ENCODE measurements around the gene DMD.
"Not testable (repeated sequence)": the region's sequence is repeated elsewhere in the genome, so short reads cannot be mapped to it uniquely, and the experiment has no call there.

Gene DMD

GRCh38 chrX:31661280-31661810, 1550.0 kb downstream of the DMD start:
- DNase-seq: no peak

- DNase-seq: peak in 1 of 2 donors; percentile 11
Measured at GRCh38 chrX:31658360-31658759, 1553.0 kb downstream of the DMD start.

DNA sequence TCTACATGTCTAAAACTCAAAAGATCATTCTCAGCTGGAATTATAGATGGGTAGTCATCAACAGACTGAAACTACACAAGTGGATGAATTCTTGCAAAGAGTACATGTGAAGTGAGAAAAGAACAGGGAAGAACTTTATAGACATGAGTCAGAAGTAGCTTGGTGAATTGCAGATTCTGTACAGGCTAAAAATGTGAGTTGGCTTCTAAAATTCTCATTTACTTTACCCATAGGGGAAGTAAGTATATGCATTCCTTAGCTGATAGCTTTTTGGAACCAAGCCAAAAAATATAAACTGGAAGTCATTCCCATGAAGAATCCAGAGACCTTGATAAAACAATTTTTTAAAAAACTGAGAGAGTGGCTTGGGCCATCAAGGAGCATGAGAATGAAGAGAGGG, 1555.3 kb downstream of the DMD start:
- DNase-seq: no peak

DNA sequence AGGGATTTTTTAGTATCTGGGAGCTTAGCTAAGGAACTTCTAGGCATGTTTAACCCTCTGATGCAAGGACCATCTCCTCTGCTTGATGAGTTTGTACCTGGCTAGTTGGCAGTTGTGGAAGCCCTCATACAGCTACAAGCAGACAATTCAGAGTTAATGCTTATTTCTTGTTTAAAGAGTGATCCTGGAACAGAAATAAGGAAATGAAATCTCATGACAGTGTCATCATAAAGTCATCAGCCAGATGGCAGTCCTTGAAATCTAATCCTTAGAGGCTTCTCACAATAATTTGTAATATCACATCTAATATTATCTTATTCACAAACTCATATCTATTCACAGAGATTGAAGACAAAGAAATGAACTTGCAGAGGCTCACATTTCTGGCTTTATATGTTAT, 1557.9 kb downstream of the DMD start:
- DNase-seq: peak in 1 of 2 donors; percentile 2

GRCh38 chrX:31652650-31653049, 1558.7 kb downstream of the DMD start:
- no peak for DNase-seq

- DNase-seq: no peak
Measured at GRCh38 chrX:31649201-31649600, 1562.1 kb downstream of the DMD start.

- DNase-seq: no peak
Measured at GRCh38 chrX:31633349-31633748, 1578.0 kb downstream of the DMD start.

DNA sequence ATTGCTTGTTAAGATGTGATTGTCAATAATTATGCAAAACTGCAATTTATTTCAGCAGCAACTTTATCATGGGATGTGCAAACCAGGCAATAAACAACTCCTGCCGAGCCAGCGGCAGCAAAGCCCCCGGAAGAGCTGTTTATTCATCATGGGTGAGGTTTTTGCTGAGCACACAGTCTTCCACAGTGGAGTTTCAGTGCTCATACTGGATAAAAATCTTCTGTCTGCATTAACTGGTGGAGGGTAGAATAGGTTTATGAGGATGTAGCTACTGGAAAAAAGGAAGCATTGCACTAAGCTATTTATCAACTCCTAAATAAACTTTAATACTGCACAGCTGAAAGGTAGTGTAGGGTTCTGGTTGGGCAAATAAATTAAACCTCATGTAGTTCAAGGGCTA, 1582.2 kb downstream of the DMD start:
- DNase-seq: no peak

DNA sequence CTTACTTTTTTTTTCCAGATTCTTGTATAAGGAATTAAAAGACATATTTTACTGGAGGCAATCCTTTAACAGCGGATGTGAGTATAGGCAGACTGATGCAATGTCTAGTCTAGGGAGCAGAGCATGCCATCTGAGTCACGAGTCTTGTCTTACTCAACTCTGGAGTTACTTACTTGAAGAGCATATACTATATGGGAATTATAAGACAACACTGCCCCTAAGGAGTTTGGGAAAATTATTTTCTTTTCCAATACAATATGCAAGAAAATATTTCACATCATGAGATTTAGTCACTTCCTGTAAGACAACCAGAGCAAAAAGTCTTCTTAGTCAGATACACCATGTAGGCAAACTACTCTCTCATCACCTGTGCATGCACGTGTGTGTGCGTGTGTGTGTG, 1602.2 kb downstream of the DMD start:
- DNase-seq: no peak

DNA sequence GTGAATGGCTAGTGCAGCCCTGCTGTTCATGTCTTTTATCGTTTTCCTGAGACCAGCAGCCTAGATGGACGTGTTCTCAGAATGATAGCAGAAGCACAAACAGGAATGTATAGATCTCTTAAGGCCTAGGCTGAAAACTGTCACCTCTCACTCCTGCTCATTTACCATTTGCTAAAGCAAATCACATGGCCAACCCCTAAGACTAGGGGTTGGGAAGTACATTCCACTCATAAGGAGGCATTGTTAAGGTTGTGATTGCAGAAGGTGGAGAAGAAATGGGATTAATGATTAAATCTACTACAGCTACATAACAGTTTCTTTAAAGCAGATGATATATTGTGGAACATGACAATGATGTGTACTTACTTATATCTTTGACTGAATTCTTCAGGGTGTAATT, 1602.7 kb downstream of the DMD start:
- DNase-seq: no peak

GRCh38 chrX:31606771-31607170, 1604.6 kb downstream of the DMD start:
- DNase-seq: no peak

DNA sequence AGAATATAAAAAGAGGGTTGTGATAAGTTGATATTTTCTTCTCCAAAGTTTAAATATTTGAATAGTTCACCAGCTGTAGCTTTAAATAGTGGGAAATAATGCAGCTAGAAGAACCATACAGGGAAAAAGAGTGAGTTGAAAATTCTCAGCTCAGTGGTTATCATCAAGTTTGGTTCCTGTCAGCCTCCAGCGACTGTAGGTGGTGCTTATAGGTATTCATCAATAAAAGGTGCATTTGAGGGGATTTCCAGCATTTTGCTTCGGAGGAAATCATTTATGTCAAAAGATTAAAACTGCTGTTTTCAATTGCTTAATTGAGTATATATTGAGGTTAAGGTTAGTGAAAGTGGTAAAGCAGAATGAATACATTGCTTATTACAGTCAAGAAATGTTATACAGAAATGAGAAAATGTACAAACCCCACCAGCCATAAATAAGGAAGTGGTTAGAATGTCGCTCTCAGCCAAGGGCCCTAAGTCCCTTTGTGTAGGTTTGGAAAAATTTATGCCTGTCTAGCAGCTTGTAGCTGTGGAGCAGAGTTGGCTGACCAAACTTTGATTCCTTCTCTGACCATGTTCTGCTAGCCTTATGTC, 1606.6 kb downstream of the DMD start:
- DNase-seq: no peak

DNA sequence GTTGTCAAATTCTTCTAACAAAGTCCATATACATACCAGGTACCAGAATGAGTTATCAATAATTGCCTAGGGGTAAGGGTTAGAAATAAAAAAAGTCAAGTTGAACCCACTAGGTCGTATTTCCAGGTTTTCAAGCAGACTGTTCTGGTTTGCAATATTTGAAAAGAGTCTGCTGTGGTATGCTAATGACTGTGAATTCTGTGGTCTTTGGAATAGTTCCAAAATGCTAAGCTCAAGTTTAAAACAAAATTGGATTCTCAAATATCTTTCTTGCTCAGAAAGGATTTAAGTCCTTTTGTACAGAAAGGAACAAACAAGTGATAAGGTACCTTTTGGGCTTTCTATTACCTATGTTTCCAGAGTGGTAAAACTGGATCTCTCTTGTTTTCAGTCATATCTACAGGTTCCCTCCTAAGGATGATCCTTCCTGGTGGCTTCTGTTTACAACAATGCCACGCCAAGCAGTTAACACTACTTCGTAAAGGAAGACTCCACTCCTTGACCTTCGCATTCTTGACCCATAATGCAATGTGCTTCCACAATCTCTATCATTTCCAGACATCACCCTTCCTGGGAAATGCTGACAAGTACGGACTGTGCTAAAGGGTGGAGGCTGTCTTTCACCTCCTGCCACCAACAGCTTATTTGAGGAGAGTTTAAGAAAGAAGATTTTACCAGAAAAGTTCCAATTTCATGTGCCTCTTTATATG, 1607.8 kb downstream of the DMD start:
- no peak for DNase-seq

DNA sequence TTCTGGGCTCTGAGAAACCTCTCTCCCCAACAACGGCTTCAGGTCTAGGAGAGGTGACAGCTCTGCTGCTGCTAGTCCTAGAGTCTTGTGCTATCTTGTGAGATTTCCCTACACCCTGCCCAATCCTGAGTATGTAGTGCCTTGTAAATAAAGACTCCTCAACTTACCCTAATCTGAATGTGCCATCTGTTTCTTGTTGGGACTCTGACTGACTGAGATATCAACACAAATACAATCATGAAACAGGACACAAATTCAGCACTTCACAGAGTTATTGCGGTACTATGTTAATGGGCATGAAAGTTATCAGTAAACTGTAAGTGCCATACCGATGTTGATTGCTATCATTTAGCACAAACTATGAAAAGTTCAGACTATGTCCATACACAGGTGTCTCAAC, 1610.5 kb downstream of the DMD start:
- DNase-seq: no peak

DNA sequence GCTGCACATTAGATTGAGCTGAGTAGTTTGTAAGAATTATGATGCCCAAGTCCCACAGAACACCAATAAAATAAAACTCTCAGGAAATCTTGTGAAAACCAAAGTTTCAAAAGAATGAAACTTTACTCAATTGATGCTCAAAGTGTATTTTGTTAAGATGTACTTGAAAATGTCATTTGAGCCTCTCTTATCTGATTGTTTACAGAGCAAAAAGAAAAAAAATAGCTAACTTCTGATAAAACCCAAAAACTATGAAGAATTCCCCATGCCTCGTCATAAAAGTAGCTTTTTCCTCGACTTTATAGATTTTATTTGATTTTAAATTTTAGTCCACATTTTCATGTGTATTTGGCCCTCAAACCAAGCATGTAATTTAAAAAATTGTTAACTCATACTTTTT, 1618.0 kb downstream of the DMD start:
- no peak for DNase-seq

DNA sequence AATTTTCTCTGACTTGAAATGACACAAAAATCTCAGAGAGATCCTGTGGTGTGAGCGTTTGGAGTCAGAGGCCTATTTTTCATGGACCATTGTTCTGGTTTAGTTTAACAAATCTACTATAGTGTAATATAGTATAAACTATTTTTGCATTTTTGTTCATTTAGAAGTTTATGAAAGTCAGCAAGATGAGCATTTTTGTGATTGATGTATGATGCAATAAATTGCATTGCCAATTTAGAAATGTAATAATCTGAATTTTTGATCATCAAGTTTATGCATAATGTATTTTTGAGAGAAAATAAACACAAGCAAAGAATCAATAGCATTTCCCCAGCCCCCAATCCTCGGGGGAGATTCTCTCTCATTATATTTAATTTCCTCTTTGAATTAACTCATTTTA, 1620.0 kb downstream of the DMD start:
- no peak for DNase-seq

GRCh38 chrX:31590581-31591114, 1620.7 kb downstream of the DMD start:
- DNase-seq: no peak

DNA sequence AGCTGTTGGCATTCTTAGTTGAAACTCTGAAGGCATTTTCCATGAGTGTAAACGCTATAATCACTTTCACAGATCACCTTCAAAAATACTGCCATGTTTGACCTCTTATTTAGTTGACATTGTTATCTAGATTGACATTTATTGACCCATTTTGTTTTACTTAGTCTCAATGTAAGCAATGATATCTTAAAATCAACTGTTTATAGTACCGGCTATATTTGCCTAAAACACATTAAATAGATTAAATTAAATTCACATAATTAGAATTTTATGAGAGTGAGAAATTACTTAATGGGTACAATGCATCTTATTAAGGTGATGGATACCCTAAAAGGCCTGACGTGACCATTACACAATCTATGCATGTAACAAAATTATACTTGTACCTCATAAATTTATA, 1621.8 kb downstream of the DMD start:
- no peak for DNase-seq

GRCh38 chrX:31588355-31588754, 1623.0 kb downstream of the DMD start:
- DNase-seq: no peak

- not testable (repeated sequence) for DNase-seq
Measured at GRCh38 chrX:31583892-31584291, 1627.5 kb downstream of the DMD start.

GRCh38 chrX:31580726-31581125, 1630.6 kb downstream of the DMD start:
- DNase-seq: no peak

DNA sequence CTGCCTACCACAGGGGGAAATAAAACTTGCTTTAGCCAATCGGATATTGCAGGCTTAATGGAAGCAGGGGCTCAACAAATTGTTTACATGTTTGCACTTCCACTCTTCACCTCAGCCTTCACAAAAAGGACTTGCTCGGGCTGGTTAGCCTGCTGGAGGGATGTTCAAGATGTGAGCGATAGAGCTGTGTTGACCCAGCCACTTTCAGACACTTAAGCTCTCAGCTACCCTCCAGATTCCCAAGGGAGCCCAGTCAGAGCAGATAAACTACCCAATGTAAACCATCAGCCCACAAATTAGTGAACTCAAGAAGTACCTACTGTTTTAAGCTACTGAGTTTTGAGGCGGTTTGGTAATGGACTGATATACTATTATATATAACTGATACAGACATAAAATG, 1631.1 kb downstream of the DMD start:
- no peak for DNase-seq

GRCh38 chrX:31572360-31572759, 1639.0 kb downstream of the DMD start:
- DNase-seq: no peak

- no peak for DNase-seq
Measured at GRCh38 chrX:31570658-31571057, 1640.7 kb downstream of the DMD start.

GRCh38 chrX:31563792-31564191, 1647.6 kb downstream of the DMD start:
- no peak for DNase-seq

All from inflammatory macrophage treated with lipopolysaccharide for 1 hour (primary cell).